22Rv1 (cell line): ENCODE measurements around the gene EMX1.

Experiments used
- CTCF ChIP-seq: fragments of 450-650 bp; IDR thresholded peaks from 2 replicates; pipeline ENCODE4 v1.5.1; 2017; ENCODE audit warnings: mild to moderate bottlenecking
- ZFX ChIP-seq: fragments of 450-650 bp; IDR thresholded peaks from 2 replicates; pipeline ENCODE4 v1.6.1; 2017; ENCODE audit warnings: antibody characterized with exemption, borderline replicate concordance

DNA sequence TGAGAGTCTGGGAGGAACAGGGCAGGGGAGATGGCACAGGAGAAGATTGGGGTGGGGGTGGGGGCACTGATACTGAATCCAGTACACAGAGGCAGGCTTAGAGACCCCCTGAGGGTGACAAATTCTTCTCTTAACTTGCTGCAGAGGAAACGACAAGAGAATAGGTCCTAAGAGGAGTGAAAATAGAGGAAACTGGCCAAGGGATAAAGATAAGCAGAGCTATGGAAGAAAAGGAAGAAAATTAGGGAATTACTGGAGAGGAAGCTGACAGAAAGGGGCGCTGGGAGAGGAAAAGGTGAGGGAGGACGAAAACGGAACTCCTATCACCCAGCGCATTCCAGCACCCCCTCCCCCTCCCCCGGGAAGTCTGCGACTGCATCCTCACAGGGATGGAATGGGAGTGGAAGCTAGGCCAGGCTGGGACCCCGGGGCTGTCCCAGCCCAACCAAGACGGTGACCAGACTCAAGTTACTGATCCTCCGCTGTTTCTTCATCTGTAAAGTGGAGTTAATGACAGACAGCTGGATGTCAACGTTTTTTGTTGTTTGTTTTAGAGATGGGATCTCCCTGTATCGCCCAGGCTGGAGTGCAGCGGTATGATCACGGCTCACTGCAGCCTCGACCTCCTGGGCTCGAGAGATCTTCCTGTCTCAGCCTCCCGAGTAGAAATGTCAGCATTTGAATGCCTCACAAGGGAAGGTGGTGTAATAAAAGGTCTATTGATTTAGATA is 2.6 kb upstream of the EMX1 start:
- TF ChIP-seq CTCF (no peak), ZFX (no peak)
